ENCODE data around the gene ZNF804B. TPM values are rescaled to one million over a fixed set of nuclear protein-coding genes. Genes with fewer than 3 reads are reported as not detected.

Gene ZNF804B
- total RNA-seq, 2 experiments from 2014 or later = not detected

DNA sequence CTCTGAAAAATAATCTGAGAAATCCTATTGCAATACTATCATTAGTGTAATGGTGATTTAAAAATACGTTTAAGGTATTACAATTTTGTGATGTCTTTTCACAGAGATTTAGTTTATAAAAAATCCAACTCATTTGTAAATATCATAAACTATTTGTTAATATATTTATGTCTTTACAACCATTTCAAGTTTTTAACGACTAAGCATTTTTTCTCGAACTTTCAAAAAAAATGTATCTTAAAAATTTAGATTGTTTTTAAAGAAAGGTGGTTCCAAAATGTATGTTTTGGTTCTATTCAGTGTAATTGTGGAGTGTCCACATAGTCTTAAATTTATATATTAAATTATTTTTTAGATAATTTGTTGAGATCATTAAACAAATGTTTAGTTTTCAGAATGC is 170.2 kb downstream of the ZNF804B start:
- POLR2A ChIA-PET = no interaction called here
- Histone ChIP-seq H2AFZ (ENCODE audit: low read length) (no peak overlapping the region), H3K4me1 (ENCODE audit: insufficient read depth, low read length, poor library complexity, severe bottlenecking) (no peaks in the 10 kb centered on the region), H3K79me2 (ENCODE audit: insufficient read depth, low read depth, low read length) (no peaks in the 10 kb centered on the region), H3K9me2 (ENCODE audit: insufficient read depth, low read length) (no peaks in the 10 kb centered on the region), H3K4me2 (ENCODE audit: low read length) (no peak overlapping the region), H4K20me1 (ENCODE audit: insufficient read depth, low read length) (no peaks in the 10 kb centered on the region), H3K4me3 (ENCODE audit: low read depth, low read length, poor library complexity, severe bottlenecking) (no peak overlapping the region), H3K36me3 (ENCODE audit: insufficient read depth, low read length) (no peaks in the 10 kb centered on the region), H3K27ac (ENCODE audit: low read depth, low read length, poor library complexity, severe bottlenecking) (no peak overlapping the region), H3K9me3 (ENCODE audit: low read length) (no peaks in the 10 kb centered on the region)
- intact Hi-C loops (cut with micrococcal nuclease; ENCODE audit: unreplicated experiment) = no loop called here
- TF ChIP-seq EZH2phosphoT487 (IDR thresholded peaks at IDR 0.05; ENCODE audit: borderline replicate concordance, low read depth, low read length) = no peak
- TF ChIP-seq, protein P1, sequence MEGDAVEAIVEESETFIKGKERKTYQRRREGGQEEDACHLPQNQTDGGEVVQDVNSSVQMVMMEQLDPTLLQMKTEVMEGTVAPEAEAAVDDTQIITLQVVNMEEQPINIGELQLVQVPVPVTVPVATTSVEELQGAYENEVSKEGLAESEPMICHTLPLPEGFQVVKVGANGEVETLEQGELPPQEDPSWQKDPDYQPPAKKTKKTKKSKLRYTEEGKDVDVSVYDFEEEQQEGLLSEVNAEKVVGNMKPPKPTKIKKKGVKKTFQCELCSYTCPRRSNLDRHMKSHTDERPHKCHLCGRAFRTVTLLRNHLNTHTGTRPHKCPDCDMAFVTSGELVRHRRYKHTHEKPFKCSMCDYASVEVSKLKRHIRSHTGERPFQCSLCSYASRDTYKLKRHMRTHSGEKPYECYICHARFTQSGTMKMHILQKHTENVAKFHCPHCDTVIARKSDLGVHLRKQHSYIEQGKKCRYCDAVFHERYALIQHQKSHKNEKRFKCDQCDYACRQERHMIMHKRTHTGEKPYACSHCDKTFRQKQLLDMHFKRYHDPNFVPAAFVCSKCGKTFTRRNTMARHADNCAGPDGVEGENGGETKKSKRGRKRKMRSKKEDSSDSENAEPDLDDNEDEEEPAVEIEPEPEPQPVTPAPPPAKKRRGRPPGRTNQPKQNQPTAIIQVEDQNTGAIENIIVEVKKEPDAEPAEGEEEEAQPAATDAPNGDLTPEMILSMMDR (conservative IDR thresholded peaks at IDR 0.05; ENCODE audit: low read length) = no peak
- CTCF ChIA-PET (ENCODE audit: unreplicated experiment) = no interaction called here
- DNase-seq (ENCODE audit: low spot score) = no peak
- BruUV-seq (replicated peaks) = no TSS peak

DNA sequence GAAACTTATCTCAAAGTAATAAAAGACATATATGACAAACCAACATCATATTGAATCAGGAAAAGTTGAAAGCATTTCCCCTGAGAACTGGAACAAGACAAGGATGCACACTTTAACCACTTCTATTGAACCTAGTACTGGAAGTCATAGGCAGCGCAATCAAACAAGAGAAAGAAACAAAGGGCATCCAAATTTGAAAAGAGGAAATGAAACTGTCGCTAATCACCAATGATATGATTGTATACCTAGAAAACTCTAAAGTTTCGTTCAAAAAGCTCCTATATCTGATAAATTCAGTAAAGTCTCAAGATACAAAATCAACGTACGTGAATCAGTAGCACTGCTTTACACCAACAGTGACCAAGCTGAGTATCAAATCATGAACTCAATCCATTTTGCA is 173.8 kb downstream of the ZNF804B start:
- Histone ChIP-seq H4K20me1 (ENCODE audit: insufficient read depth, low read length) (no peaks in the 10 kb centered on the region), H3K9me2 (ENCODE audit: insufficient read depth, low read length) (no peaks in the 10 kb centered on the region), H3K27ac (ENCODE audit: low read depth, low read length, poor library complexity, severe bottlenecking) (no peak overlapping the region), H3K4me3 (ENCODE audit: low read depth, low read length, poor library complexity, severe bottlenecking) (no peak overlapping the region), H2AFZ (ENCODE audit: low read length) (no peak overlapping the region), H3K4me2 (ENCODE audit: low read length) (no peak overlapping the region), H3K79me2 (ENCODE audit: insufficient read depth, low read depth, low read length) (no peaks in the 10 kb centered on the region), H3K4me1 (ENCODE audit: insufficient read depth, low read length, poor library complexity, severe bottlenecking) (no peaks in the 10 kb centered on the region), H3K36me3 (ENCODE audit: insufficient read depth, low read length) (no peaks in the 10 kb centered on the region), H3K9me3 (ENCODE audit: low read length) (no peaks in the 10 kb centered on the region)
- CTCF ChIA-PET (ENCODE audit: unreplicated experiment) = no interaction called here
- POLR2A ChIA-PET = no interaction called here
- BruUV-seq (replicated peaks) = no TSS peak
- TF ChIP-seq EZH2phosphoT487 (IDR thresholded peaks at IDR 0.05; ENCODE audit: borderline replicate concordance, low read depth, low read length) = no peak
- TF ChIP-seq, protein P1 (conservative IDR thresholded peaks at IDR 0.05; ENCODE audit: low read length) = no peak
- intact Hi-C loops (cut with micrococcal nuclease; ENCODE audit: unreplicated experiment) = no loop called here
- DNase-seq (ENCODE audit: low spot score) = no peak

DNA sequence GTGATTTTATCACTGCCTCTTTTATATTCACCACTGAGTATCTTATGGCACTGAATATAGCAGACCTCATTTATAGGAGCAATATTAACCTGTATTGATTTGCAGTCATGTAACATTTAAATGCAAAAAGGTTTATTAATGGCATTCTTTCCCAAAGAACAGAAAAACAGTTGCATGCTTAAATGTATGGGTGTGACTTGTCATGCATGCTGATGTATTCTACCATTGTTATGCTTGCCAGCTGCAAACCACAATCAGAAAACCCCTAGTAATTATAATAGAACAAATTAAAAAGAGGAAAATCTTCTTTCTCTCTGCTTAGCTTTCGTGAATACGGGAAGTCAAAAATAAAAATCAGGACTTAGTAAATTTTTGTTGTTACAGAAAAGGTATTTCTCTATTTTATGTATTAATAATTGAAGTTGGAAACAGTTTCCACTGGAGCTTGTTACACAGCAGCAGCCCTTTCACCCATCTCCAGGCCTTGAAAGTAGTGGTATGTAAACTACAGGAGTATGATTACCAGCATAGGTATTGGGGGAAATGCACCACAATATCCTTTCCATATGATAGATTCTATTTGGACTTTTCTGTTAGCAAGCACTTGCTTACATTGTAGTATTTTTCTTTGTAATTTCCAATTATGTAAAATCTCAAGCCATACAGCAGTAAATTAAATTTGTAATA is 183.5 kb downstream of the ZNF804B start:
- DNase-seq (ENCODE audit: low spot score) = no peak
- TF ChIP-seq, protein P1 (conservative IDR thresholded peaks at IDR 0.05; ENCODE audit: low read length) = no peak
- no peak for TF ChIP-seq EZH2phosphoT487 (IDR thresholded peaks at IDR 0.05; ENCODE audit: borderline replicate concordance, low read depth, low read length)
- no peak overlapping the region for H3K4me2 ChIP-seq (ENCODE audit: low read length)
- no peaks in the 10 kb centered on the region for H3K9me2 ChIP-seq (ENCODE audit: insufficient read depth, low read length)
- no peaks in the 10 kb centered on the region for H3K36me3 ChIP-seq (ENCODE audit: insufficient read depth, low read length)
- no TSS peak for BruUV-seq (replicated peaks)
- ChIA-PET POLR2A (no interaction called here), CTCF (ENCODE audit: unreplicated experiment) (no interaction called here)
- no peaks in the 10 kb centered on the region for H4K20me1 ChIP-seq (ENCODE audit: insufficient read depth, low read length)
- no peak overlapping the region for H3K27ac ChIP-seq (ENCODE audit: low read depth, low read length, poor library complexity, severe bottlenecking)
- H3K4me1 ChIP-seq (ENCODE audit: insufficient read depth, low read length, poor library complexity, severe bottlenecking) = no peaks in the 10 kb centered on the region
- H2AFZ ChIP-seq (ENCODE audit: low read length) = no peak overlapping the region
- H3K9me3 ChIP-seq (ENCODE audit: low read length) = no peaks in the 10 kb centered on the region
- no peaks in the 10 kb centered on the region for H3K79me2 ChIP-seq (ENCODE audit: insufficient read depth, low read depth, low read length)
- no peak overlapping the region for H3K4me3 ChIP-seq (ENCODE audit: low read depth, low read length, poor library complexity, severe bottlenecking)
- intact Hi-C loops (cut with micrococcal nuclease; ENCODE audit: unreplicated experiment) = no loop called here

Measured in OCI-LY7 (cell line).